Activated CD8-positive, alpha-beta memory T cell treated with anti-CD3 and anti-CD28 coated beads, Interleukin-2, amount 50 U/mL, for 24 hours (primary cell): ENCODE results near the gene CCR7.

Experiments
- DNase-seq: peaks from one replicate; pipeline ENCODE4 v3.0.0-alpha.2; 2020; ENCODE audit errors: extremely low read depth

Gene CCR7

GRCh38 chr17:40564883-40565768 is at the start of gene CCR7:
Gene CCR7 (minus strand): TSS chr17:40565472. CDS start chr17:40565409, 63 bp downstream.
- DNase-seq, result peak; percentile 58

GRCh38 chr17:40614431-40615067 is 49.3 kb upstream of the CCR7 start:
- no peak for DNase-seq

GRCh38 chr17:40613467-40614154 is 48.3 kb upstream of the CCR7 start:
- DNase-seq, result no peak

GRCh38 chr17:40612599-40613244 is 47.5 kb upstream of the CCR7 start:
- DNase-seq, result no peak

- DNase-seq, result no peak
Observed at GRCh38 chr17:40611840-40612474, 46.7 kb upstream of the CCR7 start.

GRCh38 chr17:40610359-40610758 is 45.1 kb upstream of the CCR7 start:
- DNase-seq, result no peak

GRCh38 chr17:40608061-40608581 is 42.8 kb upstream of the CCR7 start:
- DNase-seq, result no peak

GRCh38 chr17:40607641-40608040 is 42.4 kb upstream of the CCR7 start:
- DNase-seq, result no peak

GRCh38 chr17:40606548-40607353 is 41.5 kb upstream of the CCR7 start:
- DNase-seq, result no peak

GRCh38 chr17:40605306-40605705 is 40.0 kb upstream of the CCR7 start:
- DNase-seq, result no peak

GRCh38 chr17:40604327-40605080 is 39.2 kb upstream of the CCR7 start:
- DNase-seq, result no peak

- no peak for DNase-seq
Observed at GRCh38 chr17:40602445-40603443, 37.5 kb upstream of the CCR7 start.

- DNase-seq, result no peak
Observed at GRCh38 chr17:40600486-40601046, 35.3 kb upstream of the CCR7 start.

GRCh38 chr17:40599468-40599763 is 34.1 kb upstream of the CCR7 start:
- no peak for DNase-seq

GRCh38 chr17:40598619-40599467 is 33.6 kb upstream of the CCR7 start:
- DNase-seq, result peak; percentile 64

GRCh38 chr17:40598301-40598618 is 33.0 kb upstream of the CCR7 start:
- no peak for DNase-seq

- DNase-seq, result no peak
Observed at GRCh38 chr17:40597556-40598300, 32.5 kb upstream of the CCR7 start.
